SK-N-SH (cell line): ENCODE results near the gene MAD1L1. TPM values are rescaled to one million over a fixed set of nuclear protein-coding genes. Genes with fewer than 3 reads are reported as not detected.

Experiments
- CTCF ChIA-PET: fragments of 300-600, 350-600 bp; formaldehyde crosslinking; extraction: SDS; loops from one replicate; lab custom pipeline; 2021; lab: Yijun Ruan, JAX
- POLR2A ChIA-PET: fragments of 350-600 bp; sonication (Branson Sonifier 250); formaldehyde crosslinking; extraction: SDS; loops from one replicate; lab custom pipeline; 2020; ENCODE audit warnings: antibody characterized with exemption, inconsistent platforms; lab: Yijun Ruan, JAX
- DNase-seq: peaks from one replicate; pipeline ENCODE4 v3.0.0; 2012
- H2AFZ ChIP-seq: fragments of 200-600 bp; sonication (generic); 2 replicates; pipeline ENCODE4 v1.8.1; 2016; ENCODE audit warnings: antibody characterized with exemption, mild to moderate bottlenecking, low read depth
- H3F3A ChIP-seq: fragments of 200-600 bp; sonication (generic); replicated peaks from 2 replicates; pipeline ENCODE3; 2016; ENCODE audit warnings: antibody characterized with exemption, mild to moderate bottlenecking; ENCODE audit not compliant: insufficient read depth
- H3K27ac ChIP-seq, 2 experiments: fragments of 200-500 bp in 1 of 2; fragments of 200-600 bp in 1 of 2; sonication (Bioruptor generic) in 1 of 2; sonication (generic), shearing (Covaris generic) in 1 of 2; 2 replicates each; pipeline versions ENCODE4 v1.5.1 to v1.6.1; 2014 to 2016; ENCODE audit warnings: low read depth in 2 of 2, inconsistent platforms in 1 of 2, low read length in 1 of 2, mild to moderate bottlenecking in 1 of 2, mixed read lengths in 1 of 2
- H3K27me3 ChIP-seq: fragments of 200-600 bp; sonication (generic), shearing (Covaris generic); 2 replicates; pipeline ENCODE4 v1.6.1; 2016; ENCODE audit warnings: mixed run types; ENCODE audit not compliant: insufficient read depth
- H3K36me3 ChIP-seq, 2 experiments: fragments of 200-500 bp in 1 of 2; fragments of 200-600 bp in 1 of 2; sonication (Bioruptor generic) in 1 of 2; sonication (generic) in 1 of 2; replicated peaks in 1 of 2; 2 replicates each; pipeline versions ENCODE3 to v1.5.1; 2014 to 2016; ENCODE audit warnings: low read length in 1 of 2, mild to moderate bottlenecking in 1 of 2; ENCODE audit not compliant: insufficient read depth in 2 of 2, control insufficient read depth in 1 of 2
- H3K4me1 ChIP-seq, 2 experiments: fragments of 200-500 bp in 1 of 2; fragments of 200-600 bp in 1 of 2; sonication (Bioruptor generic) in 1 of 2; sonication (generic), shearing (Covaris generic) in 1 of 2; 2 replicates each; pipeline versions ENCODE4 v1.5.1 to v1.6.1; 2014 to 2016; ENCODE audit warnings: low read depth in 1 of 2, low read length in 1 of 2, mixed run types in 1 of 2; ENCODE audit not compliant: insufficient read depth in 2 of 2, control insufficient read depth in 1 of 2
- H3K4me2 ChIP-seq: fragments of 200-600 bp; sonication (generic), shearing (Covaris generic); 2 replicates; pipeline ENCODE4 v1.6.1; 2017; ENCODE audit warnings: mixed run types
- H3K4me3 ChIP-seq, 2 experiments: fragments of 200-500 bp in 1 of 2; fragments of 200-600 bp in 1 of 2; sonication (Bioruptor generic) in 1 of 2; sonication (generic), shearing (Covaris generic) in 1 of 2; 2 replicates each; pipeline versions ENCODE4 v1.5.1 to v1.8.1; 2014 to 2016; ENCODE audit warnings: low read depth in 2 of 2, inconsistent platforms in 1 of 2, low read length in 1 of 2, mild to moderate bottlenecking in 1 of 2, mixed read lengths in 1 of 2, moderate library complexity in 1 of 2
- H3K79me2 ChIP-seq: fragments of 200-600 bp; sonication (generic); 2 replicates; pipeline ENCODE4 v1.8.1; 2017; ENCODE audit warnings: mild to moderate bottlenecking; ENCODE audit not compliant: insufficient read depth
- H3K9ac ChIP-seq: fragments of 200-600 bp; sonication (generic); 2 replicates; pipeline ENCODE4 v1.6.1; 2017; ENCODE audit warnings: mixed run types
- H3K9me2 ChIP-seq: fragments of 200-600 bp; sonication (generic); 2 replicates; pipeline ENCODE4 v1.6.1; 2017; ENCODE audit warnings: mixed run types
- H3K9me3 ChIP-seq: fragments of 200-600 bp; sonication (generic); 2 replicates; pipeline ENCODE4 v1.6.1; 2017; ENCODE audit warnings: mixed run types, mild to moderate bottlenecking, moderate library complexity
- H4K20me1 ChIP-seq: fragments of 200-600 bp; sonication (generic); 2 replicates; pipeline ENCODE4 v1.6.1; 2017; ENCODE audit warnings: mild to moderate bottlenecking, mixed run types; ENCODE audit not compliant: insufficient read depth
- CHD2 ChIP-seq: fragments of 150-350 bp; IDR thresholded peaks from 2 replicates; pipeline ENCODE4 v1.6.1; 2018; ENCODE audit warnings: low read length; ENCODE audit not compliant: partially characterized antibody
- ELF1 ChIP-seq: IDR thresholded peaks from 2 replicates; pipeline ENCODE4 v1.4.0; 2012
- EP300 ChIP-seq, 2 experiments: IDR thresholded peaks; 2 replicates each; pipeline versions ENCODE4 v1.4.0 to v1.6.1; 2012; ENCODE audit warnings: borderline replicate concordance in 1 of 2, low read depth in 1 of 2, low read length in 1 of 2
- FOXJ3 ChIP-seq: sonication (generic); formaldehyde crosslinking; IDR thresholded peaks from 2 replicates; pipeline ENCODE4 v1.5.1; 2020; ENCODE audit warnings: mild to moderate bottlenecking, missing genetic modification reagents
- FOXM1 ChIP-seq: IDR thresholded peaks from 2 replicates; pipeline ENCODE4 v1.4.0; 2012; ENCODE audit warnings: low read depth, mild to moderate bottlenecking
- MAX ChIP-seq: IDR thresholded peaks from 2 replicates; pipeline ENCODE4 v1.4.0; 2012; ENCODE audit warnings: low read depth
- MEF2A ChIP-seq: IDR thresholded peaks from 2 replicates; pipeline ENCODE4 v1.4.0; 2012; ENCODE audit warnings: low read depth, borderline replicate concordance
- NFIC ChIP-seq: IDR thresholded peaks from 2 replicates; pipeline ENCODE4 v1.4.0; 2012; ENCODE audit warnings: borderline replicate concordance
- RAD21 ChIP-seq: IDR thresholded peaks from 2 replicates; pipeline ENCODE4 v1.6.1; 2012; ENCODE audit warnings: mild to moderate bottlenecking, low read length
- RXRA ChIP-seq: IDR thresholded peaks from 2 replicates; pipeline ENCODE4 v1.4.0; 2012; ENCODE audit warnings: low read depth, mild to moderate bottlenecking, borderline replicate concordance
- TCF12 ChIP-seq: IDR thresholded peaks from 2 replicates; pipeline ENCODE4 v1.4.0; 2012
- WGBS: methylation state at CpG from one replicate; pipeline ENCODE4 v1.1.6; 2017; ENCODE audit warnings: low lambda C conversion rate; 5-methylcytosine and 5-hydroxymethylcytosine counted together
- polyA plus RNA-seq, 3 experiments: library from polyadenylated mRNA; depleted of rRNA; stranded (reverse); fragments of >200 nt; gene quantifications; 2 replicates each; pipeline ENCODE4 v1.2.3, GENCODE V29; 2012
- TF ChIP-seq, protein P1 (sequence below): IDR thresholded peaks from 2 replicates; pipeline ENCODE4 v1.6.1; 2012; ENCODE audit warnings: mild to moderate bottlenecking, low read depth, low read length, moderate library complexity

The MAD1L1 gene
- polyA plus RNA-seq, 1 of the 3 experiments (the other 2 are of a cell fraction) = 46.2 TPM

DNA sequence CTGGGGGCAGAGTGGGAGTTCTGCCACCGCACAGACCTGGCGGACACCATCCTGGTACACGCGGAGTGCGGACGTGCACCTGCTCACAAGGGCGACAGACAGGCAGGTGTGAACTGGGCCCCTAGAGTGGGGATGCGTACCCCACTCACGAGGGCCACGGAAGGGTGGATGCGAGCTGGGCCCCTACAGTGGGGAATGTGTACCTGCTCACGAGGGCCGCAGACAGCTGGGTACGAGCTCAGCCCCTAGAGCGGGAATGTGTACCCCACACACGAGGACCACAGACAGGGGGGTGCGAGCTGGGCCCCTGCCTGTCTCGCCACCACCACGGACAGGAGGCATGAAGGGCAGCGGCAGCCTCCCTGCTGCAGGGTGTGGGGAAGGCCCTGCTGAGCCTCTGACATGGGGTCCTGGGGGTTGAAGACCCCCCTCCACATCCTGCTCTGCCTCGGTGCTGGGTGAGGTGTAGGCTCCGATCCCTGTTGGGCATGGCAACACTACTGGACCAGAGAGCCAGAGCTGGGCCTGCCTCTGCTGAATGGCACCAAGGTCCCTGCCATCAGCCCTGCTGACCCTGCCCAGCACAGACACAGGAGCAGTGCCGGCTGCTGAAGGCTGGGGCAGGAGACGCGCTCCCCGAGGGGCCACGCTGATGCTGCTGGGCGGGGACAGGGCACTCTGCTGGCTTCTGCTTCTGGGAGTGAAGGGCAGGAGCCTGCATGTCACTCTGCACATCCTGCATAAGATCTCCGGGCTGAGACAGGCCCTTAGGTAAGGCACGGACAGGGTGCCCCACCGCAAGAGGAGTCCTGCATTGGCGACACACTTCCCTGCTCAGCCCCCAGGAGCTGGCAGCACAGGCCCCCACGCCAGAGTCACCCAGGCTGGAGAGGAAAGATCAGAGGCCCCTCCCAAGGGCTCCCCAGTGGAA lies 259.2 kb downstream of the MAD1L1 start (continued):
- TF ChIP-seq, protein P1, sequence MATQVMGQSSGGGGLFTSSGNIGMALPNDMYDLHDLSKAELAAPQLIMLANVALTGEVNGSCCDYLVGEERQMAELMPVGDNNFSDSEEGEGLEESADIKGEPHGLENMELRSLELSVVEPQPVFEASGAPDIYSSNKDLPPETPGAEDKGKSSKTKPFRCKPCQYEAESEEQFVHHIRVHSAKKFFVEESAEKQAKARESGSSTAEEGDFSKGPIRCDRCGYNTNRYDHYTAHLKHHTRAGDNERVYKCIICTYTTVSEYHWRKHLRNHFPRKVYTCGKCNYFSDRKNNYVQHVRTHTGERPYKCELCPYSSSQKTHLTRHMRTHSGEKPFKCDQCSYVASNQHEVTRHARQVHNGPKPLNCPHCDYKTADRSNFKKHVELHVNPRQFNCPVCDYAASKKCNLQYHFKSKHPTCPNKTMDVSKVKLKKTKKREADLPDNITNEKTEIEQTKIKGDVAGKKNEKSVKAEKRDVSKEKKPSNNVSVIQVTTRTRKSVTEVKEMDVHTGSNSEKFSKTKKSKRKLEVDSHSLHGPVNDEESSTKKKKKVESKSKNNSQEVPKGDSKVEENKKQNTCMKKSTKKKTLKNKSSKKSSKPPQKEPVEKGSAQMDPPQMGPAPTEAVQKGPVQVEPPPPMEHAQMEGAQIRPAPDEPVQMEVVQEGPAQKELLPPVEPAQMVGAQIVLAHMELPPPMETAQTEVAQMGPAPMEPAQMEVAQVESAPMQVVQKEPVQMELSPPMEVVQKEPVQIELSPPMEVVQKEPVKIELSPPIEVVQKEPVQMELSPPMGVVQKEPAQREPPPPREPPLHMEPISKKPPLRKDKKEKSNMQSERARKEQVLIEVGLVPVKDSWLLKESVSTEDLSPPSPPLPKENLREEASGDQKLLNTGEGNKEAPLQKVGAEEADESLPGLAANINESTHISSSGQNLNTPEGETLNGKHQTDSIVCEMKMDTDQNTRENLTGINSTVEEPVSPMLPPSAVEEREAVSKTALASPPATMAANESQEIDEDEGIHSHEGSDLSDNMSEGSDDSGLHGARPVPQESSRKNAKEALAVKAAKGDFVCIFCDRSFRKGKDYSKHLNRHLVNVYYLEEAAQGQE = no peak
- TF ChIP-seq CHD2 (no peak), FOXM1 (no peak), FOXJ3 (no peak), TCF12 (no peak)

GRCh38 chr7:1972744-1973143 lies 260.0 kb downstream of the MAD1L1 start:
- POLR2A ChIA-PET = no interaction called here
- no peaks in the 10 kb centered on the region for H4K20me1 ChIP-seq
- CTCF ChIA-PET = no interaction called here

More at GRCh38 chr7:1972744-1973143, 260.0 kb downstream of the MAD1L1 start:
- no peak overlapping the region for H2AFZ ChIP-seq
- WGBS = 97% methylated on average over 9 of the region's 9 CpGs
- peaks cover 0 to 8% of the 10 kb centered on the region in 2 experiments for H3K36me3 ChIP-seq
- no peak for TF ChIP-seq ELF1
- TF ChIP-seq EP300 (IDR thresholded peaks at IDR 0.05; ENCODE audit: borderline replicate concordance in 1 of 2, low read depth in 1 of 2, low read length in 1 of 2) = no peak
- TF ChIP-seq, protein P1 = no peak
- no peak for TF ChIP-seq NFIC
- TF ChIP-seq MAX = no peak
- no peak for TF ChIP-seq MEF2A
- no peak for TF ChIP-seq RAD21
- TF ChIP-seq RXRA = no peak
- H3K4me3 ChIP-seq = no peak overlapping the region
- no peak overlapping the region for H3K27ac ChIP-seq
- H3F3A ChIP-seq = peaks cover 4% of the 10 kb centered on the region
- H3K9me2 ChIP-seq = no peaks in the 10 kb centered on the region
- H3K79me2 ChIP-seq = no peaks in the 10 kb centered on the region
- no peaks in the 10 kb centered on the region for H3K9me3 ChIP-seq
- H3K4me2 ChIP-seq = no peak overlapping the region
- H3K9ac ChIP-seq = no peak overlapping the region
- DNase-seq = no peak
- H3K4me1 ChIP-seq = peaks cover 0 to 5% of the 10 kb centered on the region in 2 experiments; a peak in 1 of 4 replicates
- no peaks in the 10 kb centered on the region for H3K27me3 ChIP-seq
